KMS-11 (cell line): Measurements from ENCODE around the gene LIPN.

Experiments used
- H2AFZ ChIP-seq: fragments of 200-600 bp; sonication (generic); 2 replicates; pipeline ENCODE4 v1.6.1; 2016; ENCODE audit warnings: antibody characterized with exemption, mixed run types, low read depth
- H3K27ac ChIP-seq: fragments of 200-600 bp; sonication (generic); 2 replicates; pipeline ENCODE4 v1.6.1; 2016; ENCODE audit warnings: mild to moderate bottlenecking, mixed run types
- H3K27me3 ChIP-seq: fragments of 200-600 bp; sonication (generic); 2 replicates; pipeline ENCODE4 v1.6.1; 2017; ENCODE audit warnings: mild to moderate bottlenecking, low read depth, mixed run types, moderate library complexity; ENCODE audit not compliant: insufficient read depth
- H3K36me3 ChIP-seq: fragments of 200-600 bp; sonication (generic); 2 replicates; pipeline ENCODE4 v1.6.1; 2017; ENCODE audit warnings: mild to moderate bottlenecking, mixed run types; ENCODE audit not compliant: insufficient read depth
- H3K4me1 ChIP-seq: fragments of 200-600 bp; sonication (generic); 2 replicates; pipeline ENCODE4 v1.6.1; 2016; ENCODE audit warnings: mild to moderate bottlenecking, low read depth, mixed run types; ENCODE audit not compliant: poor library complexity, severe bottlenecking
- H3K4me2 ChIP-seq: fragments of 200-600 bp; sonication (generic); 2 replicates; pipeline ENCODE4 v1.7.0; 2016; ENCODE audit warnings: mild to moderate bottlenecking, mixed run types
- H3K4me3 ChIP-seq: fragments of 200-600 bp; sonication (generic); IDR thresholded peaks from 2 replicates; pipeline ENCODE4 v1.6.1; 2017; ENCODE audit warnings: low read depth, low read length, mixed read lengths; ENCODE audit not compliant: insufficient read depth
- H3K79me2 ChIP-seq: fragments of 200-600 bp; sonication (generic); 2 replicates; pipeline ENCODE4 v1.6.1; 2016; ENCODE audit warnings: low read depth, mixed run types; ENCODE audit not compliant: insufficient read depth
- H3K9ac ChIP-seq: fragments of 200-600 bp; sonication (generic); 2 replicates; pipeline ENCODE4 v1.6.1; 2016; ENCODE audit warnings: mild to moderate bottlenecking, mixed run types
- H4K20me1 ChIP-seq: fragments of 200-600 bp; sonication (generic); 2 replicates; pipeline ENCODE4 v1.6.1; 2016; ENCODE audit warnings: mild to moderate bottlenecking, mixed run types; ENCODE audit not compliant: insufficient read depth
- CTCF ChIP-seq: fragments of 200-600 bp; sonication (generic); conservative IDR thresholded peaks from 2 replicates; pipeline ENCODE4 v1.6.1; 2017; ENCODE audit warnings: low read depth, mild to moderate bottlenecking, antibody characterized with exemption, low read length, moderate library complexity, mixed read lengths

Gene LIPN

GRCh38 chr10:88827671-88828070 lies 67.9 kb downstream of the LIPN start:
- Histone ChIP-seq H3K27ac (no peak overlapping the region), H3K79me2 (no peaks in the 10 kb centered on the region), H3K9ac (no peak overlapping the region), H2AFZ (no peak overlapping the region), H3K27me3 (no peaks in the 10 kb centered on the region), H4K20me1 (no peaks in the 10 kb centered on the region), H3K36me3 (no peaks in the 10 kb centered on the region), H3K4me3 (no peak overlapping the region), H3K4me1 (no peaks in the 10 kb centered on the region), H3K4me2 (no peak overlapping the region)
- no peak for TF ChIP-seq CTCF

DNA sequence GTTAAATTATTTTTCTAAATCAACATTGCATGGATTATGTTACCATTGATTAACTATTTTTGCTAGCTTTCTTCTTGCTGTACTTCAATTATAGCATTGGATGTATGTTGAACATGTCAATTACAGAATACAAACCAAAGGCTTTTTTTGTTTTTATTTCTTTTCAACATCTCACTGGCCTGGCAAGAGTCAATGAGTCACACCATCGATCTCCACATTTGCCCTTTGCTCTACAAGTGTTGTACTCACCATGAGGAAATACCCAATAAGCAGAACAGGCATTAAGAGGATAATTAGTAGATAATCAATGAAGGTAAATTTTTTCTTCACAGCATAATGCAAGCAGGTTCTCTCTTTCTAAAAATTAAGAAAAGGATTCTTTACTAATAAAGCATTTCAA lies 68.5 kb downstream of the LIPN start:
- H3K4me2 ChIP-seq: no peak overlapping the region
- H3K4me1 ChIP-seq: no peaks in the 10 kb centered on the region
- no peaks in the 10 kb centered on the region for H4K20me1 ChIP-seq
- H2AFZ ChIP-seq: no peak overlapping the region
- no peaks in the 10 kb centered on the region for H3K27me3 ChIP-seq
- no peak overlapping the region for H3K27ac ChIP-seq
- no peak overlapping the region for H3K4me3 ChIP-seq
- no peaks in the 10 kb centered on the region for H3K79me2 ChIP-seq
- TF ChIP-seq CTCF: no peak
- no peak overlapping the region for H3K9ac ChIP-seq
- no peaks in the 10 kb centered on the region for H3K36me3 ChIP-seq
